Measurements from ENCODE around the gene LRMDA. TPM values are rescaled to one million over a fixed set of nuclear protein-coding genes. Genes with fewer than 3 reads are reported as not detected.

LRMDA gene
- total and polyA plus RNA-seq, 2 donors (not counting 1 experiment from before 2014, with no cell fraction given) = 0.12 TPM; not detected in 1

DNA sequence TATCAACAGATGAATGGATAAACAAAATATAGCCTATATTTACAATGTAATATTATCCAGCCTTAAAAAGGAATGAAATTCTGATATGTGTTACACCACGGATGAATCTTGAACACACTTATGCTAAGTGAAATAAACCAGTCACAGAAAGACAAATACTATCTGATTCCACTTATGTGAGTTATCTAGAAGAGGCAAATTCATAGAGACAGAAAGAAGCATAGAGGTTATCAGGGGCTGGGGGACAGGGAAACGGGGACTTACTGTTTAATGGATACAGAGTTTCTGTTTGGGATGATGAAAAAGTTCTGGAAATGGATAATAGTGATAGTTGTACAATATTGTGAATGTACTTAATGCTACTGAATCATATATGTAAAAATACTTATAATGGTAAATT, 329.9 kb downstream of the LRMDA start:
- H3K36me3 ChIP-seq (replicated peaks in 1 of 2; ENCODE audit: control extremely low read depth in 1 of 2, control insufficient read depth in 1 of 2, extremely low read depth in 1 of 2, insufficient read depth in 2 of 2, low read length in 1 of 2) = no peaks in the 10 kb centered on the region
- DNase-seq (no peak), ATAC-seq (ENCODE audit: low read depth) (no peak)
- H3K9ac ChIP-seq (ENCODE audit: low read length) = no peak overlapping the region
- H3K4me2 ChIP-seq (replicated peaks; ENCODE audit: low read depth, low read length, poor library complexity, severe bottlenecking) = no peak overlapping the region
- no peak overlapping the region for H3K4me3 Mint-ChIP-seq
- H3K27me3 Mint-ChIP-seq = peaks cover 9% of the 10 kb centered on the region
- intact Hi-C loops (cut with micrococcal nuclease) = no loop called here
- POLR2A ChIA-PET = no interaction called here
- no peak overlapping the region for H3K27ac ChIP-seq (ENCODE audit: low read length in 2 of 2)
- TF ChIP-seq, protein P1, sequence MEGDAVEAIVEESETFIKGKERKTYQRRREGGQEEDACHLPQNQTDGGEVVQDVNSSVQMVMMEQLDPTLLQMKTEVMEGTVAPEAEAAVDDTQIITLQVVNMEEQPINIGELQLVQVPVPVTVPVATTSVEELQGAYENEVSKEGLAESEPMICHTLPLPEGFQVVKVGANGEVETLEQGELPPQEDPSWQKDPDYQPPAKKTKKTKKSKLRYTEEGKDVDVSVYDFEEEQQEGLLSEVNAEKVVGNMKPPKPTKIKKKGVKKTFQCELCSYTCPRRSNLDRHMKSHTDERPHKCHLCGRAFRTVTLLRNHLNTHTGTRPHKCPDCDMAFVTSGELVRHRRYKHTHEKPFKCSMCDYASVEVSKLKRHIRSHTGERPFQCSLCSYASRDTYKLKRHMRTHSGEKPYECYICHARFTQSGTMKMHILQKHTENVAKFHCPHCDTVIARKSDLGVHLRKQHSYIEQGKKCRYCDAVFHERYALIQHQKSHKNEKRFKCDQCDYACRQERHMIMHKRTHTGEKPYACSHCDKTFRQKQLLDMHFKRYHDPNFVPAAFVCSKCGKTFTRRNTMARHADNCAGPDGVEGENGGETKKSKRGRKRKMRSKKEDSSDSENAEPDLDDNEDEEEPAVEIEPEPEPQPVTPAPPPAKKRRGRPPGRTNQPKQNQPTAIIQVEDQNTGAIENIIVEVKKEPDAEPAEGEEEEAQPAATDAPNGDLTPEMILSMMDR (IDR thresholded peaks at IDR 0.05) = no peak
- no peak for TF ChIP-seq EZH2 (IDR thresholded peaks at IDR 0.05; ENCODE audit: borderline replicate concordance, insufficient read depth, low read depth, low read length, poor library complexity, severe bottlenecking)
- H4K20me1 ChIP-seq (ENCODE audit: control insufficient read depth, insufficient read depth, low read length, poor library complexity, severe bottlenecking) = no peaks in the 10 kb centered on the region
- no peaks in the 10 kb centered on the region for H3K9me3 Mint-ChIP-seq (ENCODE audit: insufficient read depth)
- H3K4me1 ChIP-seq (ENCODE audit: control insufficient read depth in 2 of 2, insufficient read depth in 2 of 2, low read length in 2 of 2) = no peaks in the 10 kb centered on the region
- no peaks in the 10 kb centered on the region for H3K79me2 ChIP-seq (ENCODE audit: control insufficient read depth, insufficient read depth, low read length)
- no peaks in the 10 kb centered on the region for H3K27me3 ChIP-seq (replicated peaks in 1 of 4; ENCODE audit: control extremely low read depth in 1 of 4, control insufficient read depth in 3 of 4, insufficient read depth in 4 of 4, low read length in 3 of 4)
- no CpG with 5 or more reads among the region's 2 CpGs for WGBS (ENCODE audit: insufficient coverage)
- CTCF ChIA-PET = no interaction called here
- no peak overlapping the region for H3K4me3 ChIP-seq (ENCODE audit: control extremely low read depth in 1 of 5, extremely low read depth in 1 of 5, insufficient read depth in 1 of 5, low read depth in 2 of 5, low read length in 4 of 5)
- H2AFZ ChIP-seq (ENCODE audit: insufficient read depth, low read depth, low read length, poor library complexity, severe bottlenecking) = no peak overlapping the region
- H3K9me3 ChIP-seq (ENCODE audit: control extremely low read depth in 1 of 3, control insufficient read depth in 2 of 3, insufficient read depth in 1 of 3, low read length in 2 of 3) = no peaks in the 10 kb centered on the region
- H3K27ac Mint-ChIP-seq = no peak overlapping the region
- H3K4me1 Mint-ChIP-seq = no peaks in the 10 kb centered on the region

DNA sequence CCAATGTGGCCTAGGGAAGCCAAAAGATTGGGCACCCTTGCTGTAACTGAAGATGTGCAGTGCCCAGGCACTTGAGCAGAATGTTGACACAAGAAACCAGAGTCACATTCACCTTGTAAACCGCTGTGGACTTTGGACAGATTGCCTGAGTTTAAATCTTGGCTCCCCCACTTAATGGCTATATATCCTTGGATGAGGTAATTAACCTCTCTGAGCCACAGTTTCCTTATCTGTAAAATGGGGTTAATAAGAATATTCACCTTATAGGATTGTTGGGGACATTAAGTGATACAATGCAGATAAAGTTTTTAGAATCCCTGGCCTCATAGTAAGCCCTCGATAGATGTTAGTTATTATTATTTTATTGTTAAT, 331.0 kb downstream of the LRMDA start:
- Histone ChIP-seq H4K20me1 (ENCODE audit: control insufficient read depth, insufficient read depth, low read length, poor library complexity, severe bottlenecking) (no peaks in the 10 kb centered on the region), H3K4me3 (ENCODE audit: control extremely low read depth in 1 of 5, extremely low read depth in 1 of 5, insufficient read depth in 1 of 5, low read depth in 2 of 5, low read length in 4 of 5) (no peak overlapping the region), H3K27ac (ENCODE audit: low read length in 2 of 2) (no peak overlapping the region), H3K36me3 (replicated peaks in 1 of 2; ENCODE audit: control extremely low read depth in 1 of 2, control insufficient read depth in 1 of 2, extremely low read depth in 1 of 2, insufficient read depth in 2 of 2, low read length in 1 of 2) (no peaks in the 10 kb centered on the region), H3K79me2 (ENCODE audit: control insufficient read depth, insufficient read depth, low read length) (no peaks in the 10 kb centered on the region), H3K4me1 (ENCODE audit: control insufficient read depth in 2 of 2, insufficient read depth in 2 of 2, low read length in 2 of 2) (no peaks in the 10 kb centered on the region), H3K4me2 (replicated peaks; ENCODE audit: low read depth, low read length, poor library complexity, severe bottlenecking) (no peak overlapping the region), H3K27me3 (replicated peaks in 1 of 4; ENCODE audit: control extremely low read depth in 1 of 4, control insufficient read depth in 3 of 4, insufficient read depth in 4 of 4, low read length in 3 of 4) (no peaks in the 10 kb centered on the region), H3K9ac (ENCODE audit: low read length) (no peak overlapping the region), H3K9me3 (ENCODE audit: control extremely low read depth in 1 of 3, control insufficient read depth in 2 of 3, insufficient read depth in 1 of 3, low read length in 2 of 3) (no peaks in the 10 kb centered on the region), H2AFZ (ENCODE audit: insufficient read depth, low read depth, low read length, poor library complexity, severe bottlenecking) (no peak overlapping the region)
- H3K4me3 Mint-ChIP-seq = no peak overlapping the region
- ATAC-seq (ENCODE audit: low read depth) (no peak), DNase-seq (no peak)
- TF ChIP-seq EZH2 (IDR thresholded peaks at IDR 0.05; ENCODE audit: borderline replicate concordance, insufficient read depth, low read depth, low read length, poor library complexity, severe bottlenecking) = no peak
- TF ChIP-seq, protein P1 (IDR thresholded peaks at IDR 0.05) = no peak
- CTCF ChIA-PET = no interaction called here
- H3K9me3 Mint-ChIP-seq (ENCODE audit: insufficient read depth) = peaks cover 4% of the 10 kb centered on the region
- H3K27ac Mint-ChIP-seq = no peak overlapping the region
- no CpG with 5 or more reads among the region's 2 CpGs for WGBS (ENCODE audit: insufficient coverage)
- no peaks in the 10 kb centered on the region for H3K4me1 Mint-ChIP-seq
- intact Hi-C loops (cut with micrococcal nuclease) = no loop called here
- POLR2A ChIA-PET = no interaction called here
- peaks cover 9% of the 10 kb centered on the region for H3K27me3 Mint-ChIP-seq
